MM.1S (cell line): ENCODE results near the gene KRT79.

ENCODE experiments used
- DNase-seq: peaks from one replicate; pipeline ENCODE4 v3.0.0-alpha.2; 2015
- H2AFZ ChIP-seq: fragments of 300-600 bp; sonication (generic); 2 replicates; pipeline ENCODE4 v1.6.0; 2016; ENCODE audit warnings: antibody characterized with exemption, low read length
- H3F3A ChIP-seq: fragments of 300-600 bp; sonication (generic); 2 replicates; pipeline ENCODE4 v1.6.1; 2016; ENCODE audit warnings: mild to moderate bottlenecking, antibody characterized with exemption, low read length, moderate library complexity, mixed read lengths; ENCODE audit not compliant: insufficient read depth
- H3K27ac ChIP-seq: fragments of 300-600 bp; sonication (generic); 2 replicates; pipeline ENCODE4 v1.5.1; 2016; ENCODE audit warnings: mild to moderate bottlenecking, low read length
- H3K27me3 ChIP-seq: fragments of 300-600 bp; sonication (generic); replicated peaks from 2 replicates; pipeline ENCODE4 v1.6.0; 2016; ENCODE audit warnings: low read length; ENCODE audit not compliant: insufficient read depth
- H3K36me3 ChIP-seq: fragments of 300-600 bp; sonication (generic); replicated peaks from 2 replicates; pipeline ENCODE4 v1.6.1; 2016; ENCODE audit warnings: mild to moderate bottlenecking, low read length, mixed read lengths; ENCODE audit not compliant: insufficient read depth
- H3K4me1 ChIP-seq: fragments of 300-600 bp; sonication (generic); 2 replicates; pipeline ENCODE4 v1.6.1; 2016; ENCODE audit warnings: low read length, mixed read lengths
- H3K4me2 ChIP-seq: fragments of 300-600 bp; sonication (generic); 2 replicates; pipeline ENCODE4 v1.6.0; 2016; ENCODE audit warnings: low read depth, low read length
- H3K4me3 ChIP-seq: fragments of 300-600 bp; sonication (generic); 2 replicates; pipeline ENCODE4 v1.5.1; 2016; ENCODE audit warnings: low read length, mixed read lengths
- H3K79me2 ChIP-seq: fragments of 300-600 bp; sonication (generic); 2 replicates; pipeline ENCODE4 v1.6.1; 2016; ENCODE audit warnings: mixed run types, low read length, mixed read lengths
- H3K9ac ChIP-seq: fragments of 300-600 bp; sonication (generic); 2 replicates; pipeline ENCODE4 v1.6.1; 2016; ENCODE audit warnings: low read length, mixed read lengths
- H3K9me2 ChIP-seq: fragments of 300-600 bp; sonication (generic); replicated peaks from 2 replicates; pipeline ENCODE4 v1.6.1; 2016; ENCODE audit warnings: mild to moderate bottlenecking, low read length, mixed read lengths; ENCODE audit not compliant: insufficient read depth
- H3K9me3 ChIP-seq: fragments of 300-600 bp; sonication (generic); replicated peaks from 2 replicates; pipeline ENCODE4 v1.6.1; 2016; ENCODE audit warnings: mild to moderate bottlenecking, low read length, mixed read lengths; ENCODE audit not compliant: insufficient read depth
- H4K20me1 ChIP-seq: fragments of 300-600 bp; sonication (generic); 2 replicates; pipeline ENCODE4 v1.6.1; 2016; ENCODE audit warnings: mild to moderate bottlenecking, low read length, moderate library complexity, mixed read lengths; ENCODE audit not compliant: insufficient read depth
- EZH2 ChIP-seq: fragments of 300-600 bp; sonication (generic); optimal IDR thresholded peaks from 2 replicates; pipeline ENCODE3; 2017; ENCODE audit warnings: low read depth, mild to moderate bottlenecking, antibody characterized with exemption, low read length, mixed read lengths
- EZH2phosphoT487 ChIP-seq: fragments of 300-600 bp; sonication (generic); IDR thresholded peaks from 2 replicates; pipeline ENCODE4 v1.6.1; 2018; ENCODE audit warnings: antibody characterized with exemption, low read length
- TF ChIP-seq, protein P1 (sequence below): fragments of 300-600 bp; sonication (generic); IDR thresholded peaks from 2 replicates; pipeline ENCODE4 v1.5.1; 2016; ENCODE audit warnings: antibody characterized with exemption, low read length, mixed read lengths

KRT79 gene

GRCh38 chr12:52782502-52782901 lies 51.6 kb downstream of the KRT79 start:
- Histone ChIP-seq H3K9ac (no peak overlapping the region), H3K4me2 (no peak overlapping the region), H3K4me3 (no peak overlapping the region), H2AFZ (no peak overlapping the region), H3K36me3 (no peaks in the 10 kb centered on the region), H3K27me3 (peaks cover 56% of the 10 kb centered on the region), H3K4me1 (no peaks in the 10 kb centered on the region), H4K20me1 (no peaks in the 10 kb centered on the region), H3F3A (no peaks in the 10 kb centered on the region), H3K9me3 (no peaks in the 10 kb centered on the region), H3K9me2 (no peaks in the 10 kb centered on the region), H3K79me2 (no peaks in the 10 kb centered on the region), H3K27ac (no peak overlapping the region)
- TF ChIP-seq, protein P1, sequence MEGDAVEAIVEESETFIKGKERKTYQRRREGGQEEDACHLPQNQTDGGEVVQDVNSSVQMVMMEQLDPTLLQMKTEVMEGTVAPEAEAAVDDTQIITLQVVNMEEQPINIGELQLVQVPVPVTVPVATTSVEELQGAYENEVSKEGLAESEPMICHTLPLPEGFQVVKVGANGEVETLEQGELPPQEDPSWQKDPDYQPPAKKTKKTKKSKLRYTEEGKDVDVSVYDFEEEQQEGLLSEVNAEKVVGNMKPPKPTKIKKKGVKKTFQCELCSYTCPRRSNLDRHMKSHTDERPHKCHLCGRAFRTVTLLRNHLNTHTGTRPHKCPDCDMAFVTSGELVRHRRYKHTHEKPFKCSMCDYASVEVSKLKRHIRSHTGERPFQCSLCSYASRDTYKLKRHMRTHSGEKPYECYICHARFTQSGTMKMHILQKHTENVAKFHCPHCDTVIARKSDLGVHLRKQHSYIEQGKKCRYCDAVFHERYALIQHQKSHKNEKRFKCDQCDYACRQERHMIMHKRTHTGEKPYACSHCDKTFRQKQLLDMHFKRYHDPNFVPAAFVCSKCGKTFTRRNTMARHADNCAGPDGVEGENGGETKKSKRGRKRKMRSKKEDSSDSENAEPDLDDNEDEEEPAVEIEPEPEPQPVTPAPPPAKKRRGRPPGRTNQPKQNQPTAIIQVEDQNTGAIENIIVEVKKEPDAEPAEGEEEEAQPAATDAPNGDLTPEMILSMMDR, result no peak
- no peak for TF ChIP-seq EZH2phosphoT487
- no peak for TF ChIP-seq EZH2
- no peak for DNase-seq

- H3K4me3 ChIP-seq, result no peak overlapping the region
- peaks cover 62% of the 10 kb centered on the region for H3K27me3 ChIP-seq
- no peak overlapping the region for H3K27ac ChIP-seq
- H2AFZ ChIP-seq, result no peak overlapping the region
- no peaks in the 10 kb centered on the region for H3K4me1 ChIP-seq
- no peak overlapping the region for H3K4me2 ChIP-seq
- no peaks in the 10 kb centered on the region for H3K36me3 ChIP-seq
- TF ChIP-seq, protein P1, result no peak
- TF ChIP-seq EZH2phosphoT487, result no peak
- no peak for TF ChIP-seq EZH2
- H3K9me3 ChIP-seq, result no peaks in the 10 kb centered on the region
- H3K79me2 ChIP-seq, result no peaks in the 10 kb centered on the region
- H3F3A ChIP-seq, result no peaks in the 10 kb centered on the region
- H3K9ac ChIP-seq, result no peak overlapping the region
- H4K20me1 ChIP-seq, result no peaks in the 10 kb centered on the region
- no peak for DNase-seq
- no peaks in the 10 kb centered on the region for H3K9me2 ChIP-seq
Measured at GRCh38 chr12:52781399-52782082, 52.6 kb downstream of the KRT79 start.

DNA sequence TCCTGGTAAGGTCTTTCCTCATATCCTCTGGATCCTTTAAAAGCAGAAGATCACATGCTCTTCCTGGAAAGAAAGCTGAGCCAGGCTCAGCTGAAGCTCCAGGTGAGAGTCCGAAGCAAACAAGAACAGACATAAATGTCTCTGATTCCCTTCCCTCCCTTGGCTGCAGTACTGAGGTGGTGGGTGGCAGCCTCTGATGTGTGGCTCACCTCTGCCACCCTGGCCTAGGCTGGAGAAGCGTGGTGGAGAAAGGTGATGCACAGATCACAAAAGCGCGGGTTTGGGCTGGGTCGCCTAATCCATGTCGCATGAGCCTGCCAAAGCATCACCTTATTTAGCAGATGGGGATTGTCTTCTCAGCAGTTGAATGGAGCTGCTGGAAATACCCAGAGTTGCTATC lies 54.2 kb downstream of the KRT79 start:
- H3F3A ChIP-seq, result no peaks in the 10 kb centered on the region
- H3K27me3 ChIP-seq, result peaks cover 63% of the 10 kb centered on the region
- H3K36me3 ChIP-seq, result no peaks in the 10 kb centered on the region
- no peak overlapping the region for H3K9ac ChIP-seq
- no peak overlapping the region for H3K4me3 ChIP-seq
- H3K79me2 ChIP-seq, result no peaks in the 10 kb centered on the region
- H4K20me1 ChIP-seq, result no peaks in the 10 kb centered on the region
- H3K27ac ChIP-seq, result no peak overlapping the region
- no peaks in the 10 kb centered on the region for H3K9me3 ChIP-seq
- H2AFZ ChIP-seq, result no peak overlapping the region
- no peaks in the 10 kb centered on the region for H3K4me1 ChIP-seq
- no peak for TF ChIP-seq EZH2phosphoT487
- TF ChIP-seq, protein P1, result no peak
- no peak for TF ChIP-seq EZH2
- H3K4me2 ChIP-seq, result no peak overlapping the region
- H3K9me2 ChIP-seq, result no peaks in the 10 kb centered on the region
- no peak for DNase-seq
